GM18951 (cell line): Measurements from ENCODE around the gene FMC1.

ENCODE experiments used
- POLR2A ChIP-seq: IDR thresholded peaks from 4 replicates; pipeline ENCODE4 v1.6.1; 2011; ENCODE audit warnings: mild to moderate bottlenecking; ENCODE audit not compliant: insufficient read length, insufficient read depth; ENCODE audit errors: extremely low read depth
- in situ Hi-C: fragments of 300-500 bp; cut with MboI; formaldehyde crosslinking; loops from one replicate; pipeline ENCODE4 v1.12.0; 2022; ENCODE audit warnings: low sequenced_read_pairs, mixed read lengths, inconsistent platforms; ENCODE audit not compliant: unreplicated experiment

Gene FMC1

GRCh38 chr7:139374246-139374645, 33.1 kb downstream of the FMC1 start:
- in situ Hi-C loops, result no loop called here
- TF ChIP-seq POLR2A, result no peak

- TF ChIP-seq POLR2A, result no peak
- in situ Hi-C loops, result no loop called here
Measured at GRCh38 chr7:139382439-139382838, 41.3 kb downstream of the FMC1 start.

- in situ Hi-C loops, result no loop called here
- no peak for TF ChIP-seq POLR2A
Measured at GRCh38 chr7:139384611-139385010, 43.5 kb downstream of the FMC1 start.

GRCh38 chr7:139387594-139387993, 46.5 kb downstream of the FMC1 start:
- in situ Hi-C loops, result no loop called here
- no peak for TF ChIP-seq POLR2A

GRCh38 chr7:139389091-139389490, 48.0 kb downstream of the FMC1 start:
- in situ Hi-C loops, result no loop called here
- no peak for TF ChIP-seq POLR2A

GRCh38 chr7:139389774-139390173, 48.6 kb downstream of the FMC1 start:
- TF ChIP-seq POLR2A, result no peak
- in situ Hi-C loops, result no loop called here

- in situ Hi-C loops, result no loop called here
- TF ChIP-seq POLR2A, result no peak
Measured at GRCh38 chr7:139393621-139394211, 52.6 kb downstream of the FMC1 start.

GRCh38 chr7:139394540-139394939, 53.4 kb downstream of the FMC1 start:
- no peak for TF ChIP-seq POLR2A
- in situ Hi-C loops, result no loop called here
